ENCODE measurements around the gene PELI2.

The PELI2 gene

DNA sequence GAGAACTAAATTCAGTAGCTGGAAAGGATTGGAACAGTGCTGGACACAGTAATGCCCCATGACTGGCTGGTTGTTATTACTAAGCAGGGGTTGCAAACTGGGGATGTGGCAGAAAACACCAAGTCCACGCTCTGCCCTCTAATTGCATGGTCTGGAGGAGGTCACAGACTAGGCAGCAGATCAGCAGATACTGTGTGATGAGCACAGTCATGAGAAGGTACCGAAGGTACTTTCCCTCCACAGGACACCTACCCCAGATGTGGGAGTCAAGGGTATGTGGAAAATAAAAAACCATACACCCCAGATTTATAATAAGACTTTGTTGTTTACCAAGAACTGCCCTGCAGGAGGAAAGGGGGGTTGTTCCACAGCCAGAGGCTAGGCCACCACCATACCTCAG lies 175.3 kb downstream of the PELI2 start:
- DNase-seq = no peak

DNA sequence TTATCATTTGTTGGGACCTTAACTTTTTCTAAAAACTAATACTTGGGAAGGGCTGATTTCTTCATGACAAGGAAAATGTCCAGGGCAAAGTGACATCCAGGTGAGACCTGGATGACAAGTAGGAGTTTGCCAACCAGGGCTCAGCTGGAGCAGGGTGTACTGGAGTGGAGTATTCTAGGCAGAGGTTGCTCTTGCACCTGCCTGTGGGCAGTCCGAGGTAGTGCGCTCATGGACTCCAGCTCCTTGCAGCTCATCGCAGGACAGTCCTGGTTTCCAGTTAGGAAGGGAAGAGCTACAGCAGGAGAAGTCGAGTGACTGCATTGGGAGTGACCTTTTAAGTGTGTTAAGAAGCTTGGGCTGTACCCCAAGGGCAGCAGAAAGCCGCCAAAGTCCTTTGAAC lies 175.9 kb downstream of the PELI2 start:
- no peak for DNase-seq

DNA sequence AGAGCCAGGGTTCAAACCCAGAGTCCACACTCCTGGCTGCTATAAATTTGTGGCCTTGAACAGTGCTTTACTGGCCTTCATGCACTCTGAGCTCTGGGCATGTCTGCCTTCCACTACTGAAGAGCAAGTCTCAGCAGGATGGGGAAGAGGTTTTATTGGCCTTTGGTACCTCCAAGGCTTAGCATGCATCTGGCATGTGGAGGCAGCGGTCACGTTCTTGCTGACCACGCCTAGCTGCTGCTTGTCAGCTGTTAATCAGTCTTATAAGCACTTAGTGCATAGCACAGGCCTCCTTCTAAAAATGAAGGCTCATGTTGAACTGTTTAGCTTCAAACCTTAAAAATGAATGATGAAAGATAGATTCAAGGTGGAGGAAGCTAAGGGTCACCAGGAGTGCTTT lies 177.5 kb downstream of the PELI2 start:
- no peak for DNase-seq

DNA sequence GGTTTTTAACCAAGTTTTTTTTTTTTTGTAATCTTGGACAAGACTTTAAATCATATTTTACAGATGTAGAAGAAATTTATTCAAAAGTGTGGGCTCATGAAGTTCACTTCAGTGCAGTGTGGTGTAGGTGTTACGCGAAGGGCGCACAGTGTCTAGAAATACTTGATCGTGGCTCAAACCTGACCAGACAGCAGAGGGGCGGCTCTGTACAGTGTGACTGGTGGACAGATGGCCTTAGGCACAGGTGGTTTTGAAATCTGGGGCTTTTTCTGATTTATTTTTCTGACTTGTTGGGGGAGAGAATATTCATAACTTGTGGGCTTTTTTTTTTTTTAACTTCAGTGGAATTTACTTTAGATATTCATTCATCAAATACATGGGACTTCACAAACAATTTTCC lies 179.2 kb downstream of the PELI2 start:
- no peak for DNase-seq

DNA sequence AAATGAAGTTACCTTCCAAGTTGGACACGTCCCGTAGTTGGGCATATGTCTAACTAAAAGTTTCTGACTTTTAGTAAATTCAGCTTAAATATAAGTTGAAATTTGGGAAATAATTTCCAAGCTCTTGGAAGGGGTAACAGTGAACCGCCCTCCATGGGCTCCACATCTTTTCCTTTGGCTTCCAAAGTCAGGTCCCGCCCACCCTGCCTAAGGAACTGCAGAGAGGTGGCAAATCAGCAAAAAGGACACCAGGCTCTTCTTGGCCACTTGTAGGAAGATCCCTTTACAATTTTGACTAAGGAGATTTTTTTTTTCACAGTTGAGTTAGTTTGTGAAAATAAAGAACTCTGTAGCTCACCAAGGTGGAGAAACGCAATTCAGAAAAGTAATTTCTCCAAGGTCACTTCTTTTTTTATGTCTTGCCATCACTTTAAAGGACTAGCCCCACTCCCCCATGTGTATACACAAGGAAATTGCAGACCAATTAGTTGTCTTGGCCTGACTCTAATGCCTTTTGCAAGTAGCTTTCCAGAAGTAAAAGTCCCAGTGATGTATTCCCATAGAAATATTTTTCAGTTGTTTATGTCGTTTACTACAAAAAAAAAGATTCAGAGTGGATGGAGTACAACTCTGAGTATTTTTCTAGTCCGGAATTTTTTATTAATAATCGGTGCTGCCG lies 181.2 kb downstream of the PELI2 start:
- DNase-seq = no peak

DNA sequence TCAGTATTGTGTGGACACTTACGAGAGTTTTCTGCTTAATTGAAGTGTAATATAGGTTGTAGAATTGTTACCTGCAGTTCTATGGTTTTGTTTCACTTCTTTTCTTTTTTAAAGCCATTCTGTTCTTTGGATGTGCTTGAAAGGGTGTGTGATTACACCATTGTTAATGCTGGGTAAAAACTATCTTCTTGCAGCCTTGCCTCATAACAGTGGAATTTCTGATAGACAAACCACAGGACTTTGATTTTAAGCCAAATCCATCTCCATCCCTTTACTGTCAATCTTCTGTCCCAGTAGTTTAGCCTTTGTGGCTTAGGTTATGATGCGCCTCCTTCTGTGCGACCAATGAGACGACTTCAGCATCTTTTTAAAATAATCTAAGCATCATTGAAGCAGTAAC lies 182.3 kb downstream of the PELI2 start:
- DNase-seq = no peak

DNA sequence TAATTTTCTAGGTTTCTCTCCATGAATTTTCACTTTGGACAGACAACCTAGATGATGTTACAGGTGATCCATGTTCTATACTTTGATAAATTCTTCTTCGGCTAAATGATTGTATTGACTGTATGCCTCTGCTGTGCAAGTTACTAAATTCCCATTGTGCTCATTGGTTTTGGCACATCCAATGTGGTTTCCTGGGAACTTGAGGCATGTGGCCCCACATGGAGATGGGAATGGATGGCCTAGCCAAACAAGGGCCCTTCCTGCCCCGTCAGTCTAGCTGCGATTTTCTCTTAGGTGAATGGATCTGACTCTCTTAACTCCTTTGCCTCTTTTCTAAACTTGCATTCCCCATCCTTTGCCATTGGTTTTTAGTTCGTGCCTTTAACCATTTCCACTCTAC lies 186.2 kb downstream of the PELI2 start:
- DNase-seq = no peak

DNA sequence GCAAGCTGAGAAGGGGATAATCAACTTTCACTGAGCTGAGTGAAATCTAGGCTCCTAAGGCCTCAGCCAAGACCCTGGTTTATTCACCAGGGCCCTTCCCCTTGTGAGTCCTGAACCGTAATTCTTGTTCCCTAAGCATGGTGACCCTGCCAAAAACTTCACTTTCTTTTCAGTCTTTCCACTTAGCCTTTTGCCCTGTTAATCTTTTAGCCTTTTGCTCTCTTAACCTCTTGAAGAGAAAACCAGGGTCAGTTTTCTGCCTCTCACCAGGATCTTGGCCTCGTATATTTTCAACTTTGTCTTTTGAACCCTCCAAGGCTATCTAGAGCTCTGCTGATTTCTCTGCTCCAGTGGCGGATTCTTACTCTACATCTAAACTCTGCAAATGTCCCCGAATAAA lies 191.0 kb downstream of the PELI2 start:
- no peak for DNase-seq

DNA sequence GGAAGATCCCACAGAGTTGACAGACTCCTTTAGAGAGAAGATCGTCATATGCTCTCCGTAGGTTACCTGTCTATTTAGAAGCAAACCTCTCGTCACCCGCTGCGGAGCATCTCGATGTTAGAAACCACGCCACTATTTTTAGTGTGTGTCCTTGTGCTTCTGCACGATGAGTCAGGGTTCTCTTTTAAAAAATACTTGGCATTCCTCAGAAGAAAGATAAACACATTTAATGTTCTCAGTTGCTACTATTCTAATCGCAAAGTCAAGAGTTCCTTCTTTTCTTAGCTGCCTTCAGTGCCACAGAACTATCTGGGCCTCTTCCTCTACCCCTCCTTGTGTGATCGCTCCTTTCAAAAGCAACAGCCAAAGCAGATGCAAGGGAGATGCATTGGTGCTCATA lies 192.4 kb downstream of the PELI2 start:
- peak in 3 of 58 donors; percentile 4 to 24 (median 14) for DNase-seq

DNA sequence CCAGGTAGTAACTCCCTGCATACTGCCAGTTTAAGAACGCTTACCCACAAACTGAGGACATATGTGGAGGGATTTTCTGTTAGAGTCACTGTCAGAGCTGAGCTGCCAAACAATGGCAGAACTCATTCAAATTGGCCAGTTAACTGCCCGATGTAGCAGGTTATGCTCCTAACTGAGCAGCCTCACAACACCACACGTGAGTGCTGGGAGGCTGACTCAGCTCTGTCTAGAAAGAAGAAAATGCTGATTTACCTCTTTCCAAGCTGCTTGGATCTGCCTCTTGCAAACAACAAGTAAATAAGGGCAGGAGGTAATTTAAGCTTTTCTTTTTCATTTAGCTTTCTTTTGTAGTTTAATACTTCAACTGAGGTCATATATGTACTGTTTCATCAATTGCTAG lies 195.6 kb downstream of the PELI2 start:
- no peak for DNase-seq

DNA sequence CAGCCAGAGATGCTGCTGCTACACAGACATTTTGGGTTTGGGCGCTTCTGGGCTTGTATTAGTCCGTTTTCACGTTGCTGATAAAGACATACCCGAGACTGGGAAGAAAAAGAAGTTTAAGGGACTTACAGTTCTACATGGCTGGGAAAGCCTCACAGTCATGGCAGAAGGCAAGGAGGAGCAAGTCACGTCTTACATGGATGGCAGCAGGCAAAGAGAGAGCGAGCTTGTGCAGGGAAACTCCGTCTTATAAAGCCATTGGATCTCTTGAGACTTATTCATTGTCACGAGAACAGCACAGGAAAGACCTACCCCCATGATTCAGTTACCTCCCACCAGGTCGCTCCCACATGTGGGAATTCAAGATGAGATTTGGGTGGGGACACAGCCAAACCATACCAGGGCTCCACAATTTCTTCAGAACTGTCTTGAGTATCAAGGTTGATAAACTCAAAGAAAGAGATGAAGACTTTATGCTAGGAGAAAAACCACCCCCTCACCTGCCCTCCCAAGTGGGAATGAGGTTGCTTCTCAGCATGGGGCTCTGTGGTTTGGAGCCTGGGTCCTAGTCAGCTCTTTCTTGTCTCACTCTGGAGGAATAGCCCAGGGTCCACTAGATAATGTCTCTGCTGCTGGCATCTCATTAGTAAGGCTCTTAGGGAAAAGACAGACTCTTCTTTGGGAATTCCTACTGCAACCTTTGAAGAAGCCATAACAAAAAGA lies 200.3 kb downstream of the PELI2 start:
- DNase-seq = no peak

DNA sequence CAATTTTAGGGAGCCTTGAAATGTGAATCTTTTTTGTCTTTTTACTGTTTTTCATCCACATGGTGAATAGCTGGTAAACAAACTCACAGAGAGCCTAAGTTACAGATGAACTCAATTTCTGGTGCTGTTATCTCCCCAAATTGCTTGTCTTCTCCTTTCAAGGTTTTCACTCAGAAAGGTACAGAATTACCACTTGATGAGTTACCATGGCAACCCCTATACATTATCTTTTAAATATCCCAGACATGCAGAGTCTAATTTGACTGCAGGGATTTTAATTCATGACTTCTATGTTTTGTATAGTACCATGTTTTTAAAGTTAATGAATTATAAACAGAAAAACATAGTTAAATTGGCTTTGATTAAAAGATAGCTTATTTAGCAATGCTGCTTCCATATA lies 203.7 kb downstream of the PELI2 start:
- no peak for DNase-seq

DNA sequence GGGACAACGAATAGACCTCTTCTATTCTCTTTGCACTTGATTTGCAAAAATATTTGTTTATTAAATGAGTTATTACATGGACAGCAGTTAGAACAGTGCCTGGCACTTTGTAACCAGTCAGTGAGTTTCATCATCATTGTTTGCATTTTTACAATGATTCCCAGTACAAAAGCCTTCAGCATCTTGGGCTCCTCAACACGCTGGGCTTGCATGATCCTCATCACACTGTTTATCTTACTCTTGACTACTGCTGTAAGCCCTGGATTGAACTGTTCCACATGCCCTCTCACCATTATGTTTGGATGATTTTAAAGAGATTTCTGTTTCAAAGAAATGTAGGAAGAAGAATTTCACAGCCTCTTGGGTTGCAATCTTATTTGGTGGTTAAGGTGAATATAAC lies 204.3 kb downstream of the PELI2 start:
- DNase-seq = no peak

DNA sequence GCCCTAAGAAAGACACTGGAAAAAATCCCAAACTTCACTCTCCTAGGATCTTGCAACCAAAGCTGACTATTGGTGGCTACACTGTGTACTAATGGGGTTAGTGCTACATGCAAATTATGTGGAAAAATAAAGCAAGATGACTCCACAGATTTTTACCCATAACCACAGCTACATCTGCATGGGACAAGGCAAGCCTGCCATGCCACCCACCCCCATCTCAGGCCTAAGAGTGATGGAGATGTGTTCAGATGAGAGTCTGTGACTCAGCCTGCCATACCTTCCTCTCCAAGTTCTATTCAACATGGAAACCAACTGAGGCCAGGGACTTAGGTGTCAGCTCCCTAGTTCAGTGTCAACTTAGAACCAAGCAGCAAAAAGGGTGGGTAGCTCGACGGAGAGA lies 206.2 kb downstream of the PELI2 start:
- no peak for DNase-seq

DNA sequence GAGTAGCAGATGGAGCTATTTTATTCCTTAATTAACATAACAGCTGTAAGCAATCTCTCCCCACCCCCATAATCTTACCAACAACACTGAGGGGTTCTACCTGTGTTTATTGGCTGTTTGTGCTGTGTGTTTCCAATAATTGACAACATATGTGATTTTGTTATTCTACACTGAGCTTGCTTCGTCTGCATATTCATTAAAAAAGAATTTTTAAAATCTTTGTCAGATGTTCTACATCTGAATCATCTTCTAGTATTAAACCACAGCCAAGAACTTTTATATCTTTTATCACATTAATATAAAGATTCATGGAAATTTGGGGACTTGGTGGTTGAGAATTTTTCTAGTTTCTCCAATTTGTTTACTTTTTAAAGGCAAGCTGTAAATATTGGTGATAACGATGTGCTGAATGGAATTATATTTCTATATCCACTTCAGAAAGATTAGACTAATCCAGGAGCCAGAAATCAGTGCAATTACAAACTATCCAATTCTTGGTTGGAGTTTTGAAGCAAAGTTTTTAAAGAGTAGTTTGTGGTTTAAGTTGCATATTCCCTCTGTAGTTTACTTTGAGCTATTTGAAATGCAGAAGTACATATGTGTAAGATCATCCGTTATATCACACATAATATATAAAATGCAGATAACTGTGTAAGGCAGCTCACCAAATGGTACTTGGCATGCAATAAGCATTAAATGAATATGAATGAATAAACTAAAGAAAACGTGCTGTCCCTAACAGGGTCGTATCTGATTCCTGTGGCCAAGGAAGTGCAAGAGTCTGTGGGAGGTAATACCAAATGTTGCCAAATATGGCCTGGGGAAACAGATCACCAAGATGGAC lies 206.9 kb downstream of the PELI2 start:
- DNase-seq = no peak

DNA sequence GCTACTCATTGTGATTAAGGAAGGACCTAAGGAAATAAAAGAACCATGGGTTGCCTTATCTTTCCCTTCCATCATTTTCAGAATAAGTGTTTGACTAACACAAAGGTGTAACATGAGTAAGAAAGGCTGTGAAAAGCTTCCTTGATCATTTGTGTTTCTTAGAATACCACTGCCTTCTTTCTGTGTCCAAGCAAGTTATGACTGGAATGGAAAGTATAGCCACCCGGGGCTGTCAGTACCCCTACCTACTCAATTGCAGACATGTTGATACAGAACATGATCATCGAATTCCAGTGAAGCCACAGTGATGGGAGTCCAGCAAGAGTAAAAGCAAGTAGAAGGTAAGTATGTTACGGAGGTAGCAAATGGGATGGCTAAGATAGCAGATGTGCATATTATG lies 209.8 kb downstream of the PELI2 start:
- DNase-seq = no peak

DNA sequence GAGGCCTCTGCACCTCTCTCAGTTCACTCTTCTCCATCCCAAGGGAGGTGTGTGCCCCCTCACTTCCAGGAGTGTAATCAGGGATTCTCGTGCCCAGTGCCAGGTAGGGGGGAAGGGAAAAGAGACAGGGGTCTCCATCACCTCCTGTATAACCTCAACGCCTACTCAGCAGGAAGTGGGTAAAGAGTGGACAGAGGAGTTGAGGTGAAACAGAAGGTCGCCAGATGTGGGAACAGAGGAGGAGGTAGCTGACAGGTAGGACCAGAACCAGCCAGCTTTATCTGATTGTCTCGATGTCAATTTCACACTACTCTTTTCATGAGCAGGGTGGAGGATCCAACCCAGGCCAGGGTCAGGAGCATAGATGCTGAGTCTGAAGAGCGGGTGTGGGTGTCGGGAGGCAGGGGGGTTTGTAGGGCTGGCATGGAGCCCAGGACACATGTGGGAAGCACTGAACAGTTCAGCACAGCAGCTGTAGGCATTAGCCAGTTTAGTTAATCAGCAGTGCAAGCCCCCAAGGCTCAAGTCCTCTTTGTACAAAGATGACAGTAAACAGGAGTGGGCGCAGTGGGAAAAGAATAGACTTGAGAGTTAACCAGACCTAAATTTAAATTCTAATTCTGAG lies 213.5 kb downstream of the PELI2 start:
- DNase-seq = no peak

DNA sequence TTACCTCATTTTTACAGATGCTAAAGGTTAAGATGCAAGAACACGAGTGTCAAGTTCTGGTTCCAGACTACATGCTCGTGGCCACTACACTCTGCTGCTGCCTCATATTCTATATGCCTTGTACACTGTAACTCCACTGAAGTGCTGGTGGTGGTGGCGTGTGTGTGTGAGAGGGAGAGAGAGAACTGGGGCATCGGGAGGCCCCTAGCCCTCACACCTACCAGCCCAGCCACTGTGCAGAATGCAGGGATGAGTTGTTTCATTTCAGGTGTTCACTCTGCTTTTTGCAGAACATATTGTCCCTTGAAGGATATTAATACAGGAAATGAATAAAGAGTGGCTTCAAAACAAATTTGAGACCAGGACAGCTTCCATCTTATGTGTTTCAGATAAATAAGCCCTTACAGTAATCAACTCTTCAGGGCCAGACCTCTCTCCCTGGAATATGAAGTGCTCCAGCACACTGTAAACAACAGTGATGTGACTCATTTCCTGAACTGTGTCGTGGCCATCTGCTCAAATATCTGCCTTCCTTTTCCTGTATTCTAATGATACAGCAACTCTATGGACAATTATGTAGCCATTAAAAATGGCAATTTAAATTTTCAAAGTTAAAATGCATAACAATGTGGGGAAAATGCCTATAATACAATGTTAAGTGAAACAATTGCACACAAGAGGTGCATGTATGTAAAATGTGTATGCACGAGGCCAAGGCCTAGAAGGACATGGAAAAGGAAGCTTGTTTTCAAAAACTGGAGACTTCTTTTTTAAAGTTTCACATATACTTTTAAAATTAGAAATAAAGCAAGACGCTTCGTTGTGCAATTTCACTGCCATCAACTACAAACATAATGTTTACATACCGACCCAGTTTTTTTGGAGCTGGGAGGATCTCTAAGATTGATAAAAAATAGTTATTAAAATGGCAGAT lies 215.4 kb downstream of the PELI2 start:
- DNase-seq = no peak

DNA sequence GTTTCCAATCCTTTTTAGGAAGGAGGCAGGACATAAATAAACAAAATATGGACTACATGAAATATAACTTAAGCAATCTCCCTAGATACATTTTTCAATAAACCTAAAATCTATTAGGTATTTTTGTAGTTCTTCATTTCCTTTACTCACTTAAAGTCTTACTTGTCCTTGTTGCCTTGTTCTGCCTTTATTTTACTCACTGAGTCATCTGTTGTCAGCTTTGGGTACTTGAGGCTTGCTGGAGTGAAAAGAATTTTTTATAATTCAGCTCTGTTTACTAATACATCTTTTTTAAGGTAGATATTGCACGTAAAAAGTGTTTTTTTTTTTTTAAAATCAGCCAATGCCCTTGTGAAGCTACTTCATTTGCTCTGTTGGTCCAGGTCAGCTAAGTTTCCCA lies 216.2 kb downstream of the PELI2 start:
- no peak for DNase-seq

DNA sequence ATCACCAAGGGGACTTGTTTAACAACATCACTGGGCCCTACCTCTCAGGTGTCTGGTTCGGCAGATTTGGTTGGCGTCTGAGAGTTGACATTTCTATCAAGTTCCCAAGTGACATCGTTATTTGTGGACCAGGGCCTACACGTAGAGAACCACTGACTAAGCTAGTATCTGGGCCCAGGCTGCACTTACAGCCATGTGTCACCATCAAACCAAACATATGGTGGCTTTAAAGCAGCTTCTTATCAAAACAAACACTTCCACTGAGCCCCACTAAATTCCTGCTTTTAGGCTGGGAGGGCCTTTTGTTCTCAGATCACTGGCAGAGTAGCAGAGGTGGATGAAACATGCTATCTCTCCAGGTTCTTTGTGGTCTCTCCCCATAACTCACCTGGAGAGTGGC lies 220.5 kb downstream of the PELI2 start:
- DNase-seq = no peak

All from anterior cingulate cortex (tissue), 58 donors.